ENCODE data around the gene TEP1.
"Not testable (repeated sequence)": the region's sequence is repeated elsewhere in the genome, so short reads cannot be mapped to it uniquely, and the experiment has no call there.

Gene TEP1

GRCh38 chr14:20412876-20413743, at the start of gene TEP1:
Gene TEP1, minus strand, starts transcription at chr14:20413501. Its CDS starts 5,062 bp downstream, at chr14:20408439.
- peak; percentile 91 for DNase-seq

- peak; percentile 100 for DNase-seq
These were observed 48.2 kb upstream of the TEP1 start, which contains the start of gene PIP4P1 for GRCh38 chr14:20461225-20462141. Gene PIP4P1, minus strand, starts transcription at chr14:20461434. Its CDS starts 109 bp downstream, at chr14:20461325.

GRCh38 chr14:20460458-20461224, 47.3 kb upstream of the TEP1 start:
- peak; percentile 37 for DNase-seq

GRCh38 chr14:20458031-20458789, 44.9 kb upstream of the TEP1 start:
- no peak for DNase-seq

- no peak for DNase-seq
These were observed 43.7 kb upstream of the TEP1 start for GRCh38 chr14:20456971-20457370.

GRCh38 chr14:20455355-20456300, 42.3 kb upstream of the TEP1 start:
- DNase-seq: no peak

- peak; percentile 100 for DNase-seq
These were observed 41.4 kb upstream of the TEP1 start, which contains the start of the genes APEX1 and OSGEP for GRCh38 chr14:20454516-20455354. Gene APEX1, plus strand, starts transcription at chr14:20455226. Its CDS starts 420 bp downstream, at chr14:20455646. Gene OSGEP, minus strand, starts transcription at chr14:20454812. Its CDS starts 129 bp downstream, at chr14:20454683.

GRCh38 chr14:20452831-20453230, 39.5 kb upstream of the TEP1 start:
- DNase-seq: not testable (repeated sequence)

- DNase-seq: no peak
These were observed 33.6 kb upstream of the TEP1 start for GRCh38 chr14:20446889-20447288.

- DNase-seq: peak; percentile 27
These were observed 30.3 kb upstream of the TEP1 start for GRCh38 chr14:20443650-20444049.

GRCh38 chr14:20441461-20441860, 28.2 kb upstream of the TEP1 start:
- no peak for DNase-seq

GRCh38 chr14:20440882-20441281, 27.6 kb upstream of the TEP1 start:
- no peak for DNase-seq

- DNase-seq: no peak
These were observed 27.2 kb upstream of the TEP1 start for GRCh38 chr14:20440465-20440864.

GRCh38 chr14:20438664-20439063, 25.4 kb upstream of the TEP1 start:
- DNase-seq: no peak

- DNase-seq: no peak
These were observed 23.1 kb upstream of the TEP1 start for GRCh38 chr14:20436363-20436755.

- no peak for DNase-seq
These were observed 22.5 kb upstream of the TEP1 start, which contains the start of gene KLHL33 for GRCh38 chr14:20435582-20436362. Gene KLHL33, minus strand, starts transcription at chr14:20436166. Its CDS starts 355 bp downstream, at chr14:20435811.

GRCh38 chr14:20434701-20435581, 21.6 kb upstream of the TEP1 start:
- no peak for DNase-seq

Data from DMS79 treated with DMSO at 0.1 percent for 48 hours (cell line).